ENCODE data around the gene ADAMTS5.

- no peak for TF ChIP-seq CTCF (IDR thresholded peaks at IDR 0.05)
- TF ChIP-seq POLR2AphosphoS5 (IDR thresholded peaks at IDR 0.05; ENCODE audit: low read depth, low read length) = no peak
Observed at GRCh38 chr21:26952374-26953066, 14.4 kb downstream of the ADAMTS5 start.
